NT2/D1 (cell line): ENCODE results near the gene RALGPS1.

Experiments used
- DNase-seq: peaks from one replicate; pipeline ENCODE4 v3.0.0-alpha.2; 2011; ENCODE audit warnings: low read depth, low spot score
- H3K27me3 ChIP-seq: 2 replicates; pipeline ENCODE4 v1.6.0; 2011; ENCODE audit warnings: mild to moderate bottlenecking; ENCODE audit not compliant: insufficient read length, insufficient read depth
- H3K36me3 ChIP-seq: 2 replicates; pipeline ENCODE4 v1.6.1; 2011; ENCODE audit warnings: mild to moderate bottlenecking, low read length, mixed read lengths; ENCODE audit not compliant: insufficient read depth, insufficient read length
- H3K4me1 ChIP-seq: 2 replicates; pipeline ENCODE4 v1.5.1; 2011; ENCODE audit not compliant: insufficient read depth, insufficient read length
- H3K4me3 ChIP-seq: 2 replicates; pipeline ENCODE4 v1.5.1; 2011; ENCODE audit warnings: low read depth; ENCODE audit not compliant: insufficient read length
- H3K9ac ChIP-seq: 2 replicates; pipeline ENCODE4 v1.6.0; 2011; ENCODE audit warnings: low read depth; ENCODE audit not compliant: insufficient read length
- H3K9me3 ChIP-seq: 2 replicates; pipeline ENCODE4 v1.5.1; 2011; ENCODE audit warnings: mild to moderate bottlenecking, low read length; ENCODE audit not compliant: insufficient read depth
- SUZ12 ChIP-seq: IDR thresholded peaks from 2 replicates; pipeline ENCODE4 v1.6.1; 2011; ENCODE audit not compliant: insufficient read length, insufficient read depth; ENCODE audit errors: extremely low read depth
- YY1 ChIP-seq: IDR thresholded peaks from 2 replicates; pipeline ENCODE4 v1.6.1; 2011; ENCODE audit not compliant: insufficient read length, insufficient read depth
- ZNF274 ChIP-seq: IDR thresholded peaks from 2 replicates; pipeline ENCODE4 v1.6.1; 2011; ENCODE audit warnings: mild to moderate bottlenecking, low read depth, low read length

RALGPS1 gene

GRCh38 chr9:127049044-127049443 is 134.5 kb downstream of the RALGPS1 start:
- no peaks in the 10 kb centered on the region for H3K9me3 ChIP-seq
- no peak for TF ChIP-seq ZNF274
- no peak for TF ChIP-seq YY1
- TF ChIP-seq SUZ12: no peak
- H3K36me3 ChIP-seq: no peaks in the 10 kb centered on the region
- no peak for DNase-seq
- H3K27me3 ChIP-seq: no peaks in the 10 kb centered on the region
- H3K4me1 ChIP-seq: no peaks in the 10 kb centered on the region
- H3K4me3 ChIP-seq: no peak overlapping the region
- no peak overlapping the region for H3K9ac ChIP-seq

GRCh38 chr9:127049581-127049980 is 135.0 kb downstream of the RALGPS1 start:
- TF ChIP-seq ZNF274 (no peak), YY1 (no peak), SUZ12 (no peak)
- Histone ChIP-seq H3K9ac (no peak overlapping the region), H3K4me3 (no peak overlapping the region), H3K36me3 (no peaks in the 10 kb centered on the region), H3K9me3 (no peaks in the 10 kb centered on the region), H3K4me1 (peaks cover 2% of the 10 kb centered on the region), H3K27me3 (no peaks in the 10 kb centered on the region)
- no peak for DNase-seq

GRCh38 chr9:127050152-127050551 is 135.6 kb downstream of the RALGPS1 start:
- no peak overlapping the region for H3K4me3 ChIP-seq
- no peak for DNase-seq
- no peaks in the 10 kb centered on the region for H3K27me3 ChIP-seq
- TF ChIP-seq YY1: no peak
- TF ChIP-seq SUZ12: no peak
- no peak for TF ChIP-seq ZNF274
- peaks cover 2% of the 10 kb centered on the region for H3K4me1 ChIP-seq
- H3K9ac ChIP-seq: no peak overlapping the region
- no peaks in the 10 kb centered on the region for H3K36me3 ChIP-seq
- no peaks in the 10 kb centered on the region for H3K9me3 ChIP-seq

GRCh38 chr9:127050591-127051001 is 136.0 kb downstream of the RALGPS1 start:
- no peak for TF ChIP-seq SUZ12
- TF ChIP-seq ZNF274: no peak
- TF ChIP-seq YY1: no peak

GRCh38 chr9:127051881-127052595 is 137.5 kb downstream of the RALGPS1 start:
- no peaks in the 10 kb centered on the region for H3K27me3 ChIP-seq
- H3K36me3 ChIP-seq: no peaks in the 10 kb centered on the region
- no peak overlapping the region for H3K9ac ChIP-seq
- DNase-seq: no peak
- TF ChIP-seq ZNF274: no peak
- no peak for TF ChIP-seq YY1
- no peak for TF ChIP-seq SUZ12
- H3K9me3 ChIP-seq: no peaks in the 10 kb centered on the region
- peaks cover 2% of the 10 kb centered on the region for H3K4me1 ChIP-seq
- H3K4me3 ChIP-seq: no peak overlapping the region

More at GRCh38 chr9:127050591-127051001, 136.0 kb downstream of the RALGPS1 start:
- Histone ChIP-seq H3K36me3 (no peaks in the 10 kb centered on the region), H3K4me1 (peaks cover 2% of the 10 kb centered on the region), H3K9me3 (no peaks in the 10 kb centered on the region), H3K27me3 (no peaks in the 10 kb centered on the region), H3K4me3 (no peak overlapping the region), H3K9ac (no peak overlapping the region)
- no peak for DNase-seq

GRCh38 chr9:127053057-127053821 is 138.7 kb downstream of the RALGPS1 start:
- H3K27me3 ChIP-seq: no peaks in the 10 kb centered on the region
- H3K9ac ChIP-seq: no peak overlapping the region
- H3K9me3 ChIP-seq: no peaks in the 10 kb centered on the region
- TF ChIP-seq SUZ12: no peak
- no peak for TF ChIP-seq ZNF274
- TF ChIP-seq YY1: no peak
- peaks cover 2% of the 10 kb centered on the region for H3K4me1 ChIP-seq
- no peak for DNase-seq
- H3K36me3 ChIP-seq: no peaks in the 10 kb centered on the region
- H3K4me3 ChIP-seq: no peak overlapping the region

GRCh38 chr9:127053960-127054359 is 139.4 kb downstream of the RALGPS1 start:
- Histone ChIP-seq H3K4me1 (peaks cover 2% of the 10 kb centered on the region), H3K36me3 (no peaks in the 10 kb centered on the region), H3K9me3 (no peaks in the 10 kb centered on the region), H3K27me3 (no peaks in the 10 kb centered on the region), H3K9ac (no peak overlapping the region), H3K4me3 (no peak overlapping the region)
- no peak for TF ChIP-seq ZNF274
- TF ChIP-seq SUZ12: no peak
- no peak for TF ChIP-seq YY1
- DNase-seq: no peak
